GM19351 (cell line): Measurements from ENCODE around the gene MAGEB4.
"Not testable (repeated sequence)": the region's sequence is repeated elsewhere in the genome, so short reads cannot be mapped to it uniquely, and the experiment has no call there.

ENCODE experiments used
- ATAC-seq: cut with Tn5 transposase; IDR thresholded peaks from one replicate; pipeline ENCODE4 v1.9.1; 2021; ENCODE audit warnings: mild to moderate bottlenecking, moderate library complexity; ENCODE audit not compliant: unreplicated experiment

Gene MAGEB4

DNA sequence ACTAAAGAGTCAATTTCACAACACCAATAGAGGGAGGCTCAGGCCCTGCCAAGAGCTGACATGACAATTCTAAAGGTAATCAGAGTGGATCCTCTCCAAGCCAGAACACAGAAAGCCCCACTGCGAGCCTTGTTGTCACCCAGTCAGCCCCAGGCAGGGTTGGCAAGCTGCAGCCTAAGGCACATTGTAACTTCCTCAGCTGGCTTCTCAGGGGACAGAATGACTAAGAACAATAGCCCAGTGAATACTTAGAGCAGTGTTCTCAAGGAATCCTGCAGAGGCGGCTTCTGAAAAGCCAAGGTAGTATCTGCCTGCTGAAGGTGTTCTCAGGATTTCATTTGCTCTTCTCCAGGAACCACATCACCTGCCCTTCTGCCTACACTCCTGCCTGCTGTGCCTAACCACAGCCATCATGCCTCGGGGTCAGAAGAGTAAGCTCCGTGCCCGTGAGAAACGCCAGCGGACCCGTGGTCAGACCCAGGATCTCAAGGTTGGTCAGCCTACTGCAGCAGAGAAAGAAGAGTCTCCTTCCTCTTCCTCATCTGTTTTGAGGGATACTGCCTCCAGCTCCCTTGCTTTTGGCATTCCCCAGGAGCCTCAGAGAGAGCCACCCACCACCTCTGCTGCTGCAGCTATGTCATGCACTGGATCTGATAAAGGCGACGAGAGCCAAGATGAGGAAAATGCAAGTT is at the start of gene MAGEB4:
TSS of gene MAGEB4 (plus strand) at position 277 of the 692 bp plus-strand sequence. CDS start at position 413, 136 bp downstream.
- ATAC-seq, result no peak

DNA sequence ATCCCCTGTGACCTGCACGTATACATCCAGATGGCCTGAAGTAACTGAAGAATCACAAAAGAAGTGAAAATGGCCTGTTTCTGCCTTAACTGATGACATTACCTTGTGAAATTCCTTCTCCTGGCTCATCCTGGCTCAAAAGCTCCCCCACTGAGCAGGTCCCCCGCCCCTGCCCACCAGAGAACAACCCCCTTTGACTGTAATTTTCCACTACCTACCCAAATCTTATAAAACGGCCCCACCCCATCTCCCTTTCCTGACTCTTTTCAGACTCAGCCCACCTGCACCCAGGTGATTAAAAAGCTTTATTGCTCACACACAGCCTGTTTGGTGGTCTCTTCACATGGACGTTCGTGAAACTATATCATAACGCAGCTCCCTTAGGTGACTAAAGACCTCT is 47.9 kb upstream of the MAGEB4 start:
- not testable (repeated sequence) for ATAC-seq

GRCh38 chrX:30196322-30196721 is 45.5 kb upstream of the MAGEB4 start:
- ATAC-seq, result peak; percentile 85

GRCh38 chrX:30212172-30212571 is 29.6 kb upstream of the MAGEB4 start:
- ATAC-seq, result no peak

DNA sequence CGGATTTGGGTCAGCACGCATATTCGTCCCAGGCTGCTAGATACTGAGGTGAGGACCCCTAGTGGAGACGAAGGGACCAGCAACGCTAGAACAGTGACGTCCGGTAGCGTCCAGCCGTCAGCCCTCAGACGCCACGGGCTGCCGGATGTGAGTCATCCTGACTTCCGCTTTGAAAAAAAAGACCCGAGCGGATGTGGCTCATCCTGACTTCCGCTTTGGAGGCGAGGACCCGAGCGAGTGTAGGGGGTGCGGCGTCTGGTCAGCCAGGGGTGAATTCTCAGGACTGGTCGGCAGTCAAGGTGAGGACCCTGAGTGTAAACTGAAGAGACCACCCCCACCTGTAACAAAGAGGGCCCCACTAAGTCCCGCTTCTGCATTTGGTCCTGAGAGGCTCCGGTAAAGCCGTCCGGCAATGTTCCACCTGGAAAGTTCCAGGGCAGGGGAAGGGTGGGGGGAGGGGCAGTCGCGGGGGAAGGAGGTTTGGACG is 26.4 kb upstream of the MAGEB4 start, which contains the start of gene MAGEB2:
TSS of gene MAGEB2 (plus strand) at position 207 of the 487 bp plus-strand sequence. CDS start 3,018 bp downstream, outside the sequence.
- ATAC-seq, result no peak

DNA sequence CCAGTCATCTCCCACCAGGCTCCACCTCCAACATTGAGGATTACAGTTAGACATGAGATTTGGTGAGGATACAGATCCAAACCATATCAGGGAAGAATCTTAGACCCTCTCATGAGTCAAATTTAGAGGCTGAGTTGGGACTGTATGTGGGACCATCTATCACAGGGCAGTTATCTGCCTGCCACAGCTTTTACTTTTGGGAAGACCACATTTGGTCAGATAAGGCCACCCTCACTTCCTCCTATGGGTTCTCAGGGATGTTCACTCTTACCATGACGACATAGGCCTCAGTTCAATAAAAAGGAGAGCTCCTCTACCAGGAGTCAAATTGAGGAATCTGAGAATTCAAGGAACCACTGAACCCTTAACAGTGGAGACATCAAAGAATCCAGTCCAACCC is 24.3 kb upstream of the MAGEB4 start:
- no peak for ATAC-seq

- no peak for ATAC-seq
Observed at GRCh38 chrX:30219372-30219771, 22.4 kb upstream of the MAGEB4 start.

GRCh38 chrX:30220661-30221060 is 21.1 kb upstream of the MAGEB4 start:
- ATAC-seq, result no peak

GRCh38 chrX:30224536-30224935 is 17.3 kb upstream of the MAGEB4 start:
- ATAC-seq, result no peak

DNA sequence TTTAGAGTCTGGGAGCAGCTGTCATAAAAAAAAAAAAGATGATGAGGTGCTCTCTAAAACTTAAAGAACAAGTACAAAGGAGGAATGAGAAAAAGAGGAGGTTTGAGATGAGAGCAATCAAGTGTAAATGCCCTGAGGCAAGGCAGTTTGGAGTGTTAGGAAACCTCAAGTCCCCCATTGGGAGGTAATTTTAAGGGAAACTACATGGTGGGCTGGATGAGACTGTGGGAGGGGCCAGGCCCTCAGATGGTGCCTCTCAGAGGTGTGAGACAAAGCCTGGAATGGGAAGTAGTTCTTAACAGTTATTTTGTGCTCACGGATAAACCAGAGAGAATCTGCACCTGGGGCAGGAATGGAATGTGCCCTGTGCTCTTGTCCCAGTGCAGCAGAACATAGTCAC is 13.3 kb upstream of the MAGEB4 start:
- ATAC-seq, result no peak

- ATAC-seq, result no peak
Observed at GRCh38 chrX:30230395-30230794, 11.4 kb upstream of the MAGEB4 start, which contains the start of gene MAGEB3. TSS of gene MAGEB3 (plus strand) at chrX:30230657. CDS start at chrX:30235925, 5,268 bp downstream.

- ATAC-seq, result no peak
Observed at GRCh38 chrX:30246769-30247489, 5.1 kb downstream of the MAGEB4 start, which contains the start of gene MAGEB1. TSS of gene MAGEB1 (plus strand) at chrX:30247146. CDS start at chrX:30250494, 3,348 bp downstream.

DNA sequence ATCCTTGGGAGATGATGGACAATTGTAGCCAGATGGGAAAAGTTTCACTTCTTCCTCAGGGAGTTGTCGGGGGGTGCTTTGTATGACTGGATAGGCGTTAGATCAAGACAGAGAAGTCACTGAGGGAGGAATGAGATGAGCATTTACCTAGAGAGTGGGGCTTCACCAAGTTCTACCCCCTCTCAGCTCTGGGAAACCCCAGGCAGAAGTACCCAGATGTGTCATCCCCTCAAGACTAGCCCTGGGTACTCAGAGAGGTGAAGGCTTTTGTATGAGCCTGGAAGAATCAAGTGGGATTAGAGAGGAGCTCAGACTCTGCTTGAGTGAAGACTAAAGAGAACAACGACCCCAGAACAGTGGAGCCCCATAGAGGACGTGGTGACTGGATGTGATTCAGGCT is 7.1 kb downstream of the MAGEB4 start:
- ATAC-seq, result peak; percentile 51

DNA sequence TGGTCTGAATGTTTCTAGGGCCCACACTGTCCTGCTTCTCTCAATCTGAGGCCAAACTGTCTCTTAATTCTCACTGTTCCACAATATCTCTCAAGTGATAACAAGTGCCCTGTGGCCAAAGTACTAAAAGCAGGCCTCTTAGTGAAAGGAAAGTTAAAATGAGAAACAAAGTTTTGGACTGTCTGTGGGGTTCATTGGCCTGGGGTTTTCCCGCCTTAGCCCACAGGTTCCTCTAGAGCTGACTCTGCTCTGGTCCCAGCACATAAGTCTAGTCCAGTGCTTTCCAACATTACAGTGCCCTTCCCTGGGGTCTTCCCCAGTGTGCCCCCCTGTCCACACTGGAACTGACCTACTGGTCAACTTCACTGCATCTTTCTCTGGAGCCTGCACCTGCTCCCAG is 11.5 kb downstream of the MAGEB4 start:
- peak; percentile 85 for ATAC-seq

GRCh38 chrX:30259927-30260326 is 18.1 kb downstream of the MAGEB4 start:
- no peak for ATAC-seq

- ATAC-seq, result no peak
Observed at GRCh38 chrX:30261012-30261411, 19.2 kb downstream of the MAGEB4 start.

DNA sequence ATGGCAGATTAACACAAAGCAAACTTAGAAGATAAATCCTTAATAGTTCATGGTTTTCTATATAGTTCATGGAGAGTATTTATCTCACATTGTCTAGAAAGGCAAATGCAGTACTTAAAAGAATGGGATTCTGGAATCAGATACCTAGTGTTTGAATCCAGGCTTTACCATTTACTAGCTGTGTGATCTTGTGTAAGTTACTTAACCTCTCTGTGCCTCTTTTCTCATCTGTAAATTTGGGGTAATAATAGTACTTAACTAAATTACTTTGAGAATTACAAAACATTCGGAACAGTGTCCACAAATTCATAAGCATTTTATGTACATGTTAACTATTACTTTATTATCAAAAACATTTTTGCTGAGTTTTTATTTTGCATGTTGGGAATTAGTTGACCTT is 21.0 kb downstream of the MAGEB4 start:
- no peak for ATAC-seq

DNA sequence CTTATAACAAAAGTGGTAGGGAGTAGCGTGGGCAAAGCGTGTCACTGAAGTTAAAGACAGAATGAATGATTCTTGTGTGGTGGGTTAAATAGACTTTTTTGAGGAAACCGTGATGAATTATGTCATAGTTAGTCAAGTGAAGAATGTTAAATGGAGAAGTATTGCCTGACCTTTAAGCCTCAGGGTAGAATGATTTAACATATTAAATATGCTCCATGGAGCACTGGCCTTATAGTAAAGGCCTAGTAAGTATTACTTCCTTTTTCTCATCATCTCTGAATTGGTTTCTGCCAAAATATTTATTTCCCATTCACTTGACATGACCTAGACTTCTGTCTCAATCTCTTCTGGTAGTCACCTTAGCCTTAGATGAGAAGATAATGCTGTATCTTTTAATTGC is 28.8 kb downstream of the MAGEB4 start:
- no peak for ATAC-seq

DNA sequence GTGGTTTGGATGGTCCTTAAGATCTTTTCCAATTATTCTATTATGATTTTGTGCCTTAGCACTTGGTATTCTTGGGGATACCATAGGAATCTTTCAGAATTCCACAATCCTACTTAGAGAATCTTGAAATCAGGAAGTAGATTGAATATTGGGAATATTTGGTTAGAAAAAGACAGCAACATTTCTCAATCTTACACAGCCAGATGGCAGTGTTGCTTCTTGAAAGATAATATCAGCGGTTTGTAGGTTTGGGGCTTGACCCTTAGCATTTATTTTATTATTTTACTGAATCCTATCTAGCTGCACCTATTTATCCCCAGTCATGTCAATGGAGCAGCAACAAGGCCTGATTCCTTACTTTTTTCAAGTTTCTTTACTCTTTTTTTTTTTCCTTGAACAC is 33.7 kb downstream of the MAGEB4 start:
- no peak for ATAC-seq

GRCh38 chrX:30278365-30278764 is 36.6 kb downstream of the MAGEB4 start:
- no peak for ATAC-seq

DNA sequence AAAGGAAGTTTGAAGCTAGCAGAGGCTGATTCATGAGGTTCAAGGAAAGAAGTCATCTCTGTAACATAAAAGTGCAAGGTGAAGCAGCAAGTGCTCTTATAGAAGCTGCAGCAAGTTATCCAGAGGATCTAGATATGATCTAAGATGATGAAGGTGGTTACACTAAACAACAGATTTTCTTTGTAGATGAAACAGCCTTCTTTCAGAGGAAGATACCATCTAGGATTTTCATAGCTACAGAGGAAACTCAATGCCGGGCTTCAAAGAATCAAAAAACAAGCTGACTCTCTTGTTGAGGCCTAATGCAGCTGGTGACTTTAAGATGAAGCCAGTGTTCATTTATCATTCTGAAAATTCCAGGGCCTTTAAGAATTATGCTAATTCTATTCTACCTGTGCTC is 38.6 kb downstream of the MAGEB4 start:
- no peak for ATAC-seq

GRCh38 chrX:30282527-30282926 is 40.7 kb downstream of the MAGEB4 start:
- ATAC-seq, result no peak
